HG03097 (cell line): ENCODE results near the gene CCDC112.
"Not testable (repeated sequence)": the region's sequence is repeated elsewhere in the genome, so short reads cannot be mapped to it uniquely, and the experiment has no call there.

Experiments
- ATAC-seq: cut with Tn5 transposase; IDR thresholded peaks from one replicate; pipeline ENCODE4 v1.9.1; 2021; ENCODE audit not compliant: unreplicated experiment, low FRiP score

The CCDC112 gene

GRCh38 chr5:115296124-115297022 is at the start of gene CCDC112:
Gene CCDC112, minus strand, starts transcription at chr5:115296654. Its CDS starts 111 bp downstream, at chr5:115296543.
- ATAC-seq, result peak; percentile 77

GRCh38 chr5:115345344-115345743 is 48.9 kb upstream of the CCDC112 start:
- no peak for ATAC-seq

- ATAC-seq, result no peak
Measured at GRCh38 chr5:115343855-115344254, 47.4 kb upstream of the CCDC112 start.

GRCh38 chr5:115342590-115343377 is 46.3 kb upstream of the CCDC112 start:
- ATAC-seq, result no peak

GRCh38 chr5:115341745-115342144 is 45.3 kb upstream of the CCDC112 start:
- no peak for ATAC-seq

GRCh38 chr5:115338851-115339250 is 42.4 kb upstream of the CCDC112 start:
- no peak for ATAC-seq

GRCh38 chr5:115337882-115338281 is 41.4 kb upstream of the CCDC112 start:
- ATAC-seq, result no peak

GRCh38 chr5:115336964-115337363 is 40.5 kb upstream of the CCDC112 start:
- no peak for ATAC-seq

GRCh38 chr5:115336201-115336720 is 39.8 kb upstream of the CCDC112 start:
- ATAC-seq, result no peak

GRCh38 chr5:115335301-115335700 is 38.8 kb upstream of the CCDC112 start:
- no peak for ATAC-seq

- ATAC-seq, result no peak
Measured at GRCh38 chr5:115333164-115333563, 36.7 kb upstream of the CCDC112 start.

GRCh38 chr5:115330830-115331229 is 34.4 kb upstream of the CCDC112 start:
- no peak for ATAC-seq

GRCh38 chr5:115329475-115329874 is 33.0 kb upstream of the CCDC112 start:
- ATAC-seq, result no peak

GRCh38 chr5:115328617-115329274 is 32.3 kb upstream of the CCDC112 start:
- ATAC-seq, result not testable (repeated sequence)

GRCh38 chr5:115325296-115325959 is 29.0 kb upstream of the CCDC112 start:
- ATAC-seq, result no peak

GRCh38 chr5:115324021-115324420 is 27.6 kb upstream of the CCDC112 start:
- no peak for ATAC-seq

GRCh38 chr5:115322729-115323128 is 26.3 kb upstream of the CCDC112 start:
- no peak for ATAC-seq

- no peak for ATAC-seq
Measured at GRCh38 chr5:115321309-115321708, 24.9 kb upstream of the CCDC112 start.

- ATAC-seq, result no peak
Measured at GRCh38 chr5:115320515-115320914, 24.1 kb upstream of the CCDC112 start.

- ATAC-seq, result no peak
Measured at GRCh38 chr5:115320006-115320405, 23.6 kb upstream of the CCDC112 start.
